ENCODE measurements around the gene PRSS56. TPM values are rescaled to one million over a fixed set of nuclear protein-coding genes. Genes with fewer than 3 reads are reported as not detected.

PRSS56 gene
- total and polyA plus RNA-seq, 2 of the 8 experiments (the other 6 are each of a cell fraction or from before 2014, with no cell fraction given): 0.03 TPM; not detected in 1

DNA sequence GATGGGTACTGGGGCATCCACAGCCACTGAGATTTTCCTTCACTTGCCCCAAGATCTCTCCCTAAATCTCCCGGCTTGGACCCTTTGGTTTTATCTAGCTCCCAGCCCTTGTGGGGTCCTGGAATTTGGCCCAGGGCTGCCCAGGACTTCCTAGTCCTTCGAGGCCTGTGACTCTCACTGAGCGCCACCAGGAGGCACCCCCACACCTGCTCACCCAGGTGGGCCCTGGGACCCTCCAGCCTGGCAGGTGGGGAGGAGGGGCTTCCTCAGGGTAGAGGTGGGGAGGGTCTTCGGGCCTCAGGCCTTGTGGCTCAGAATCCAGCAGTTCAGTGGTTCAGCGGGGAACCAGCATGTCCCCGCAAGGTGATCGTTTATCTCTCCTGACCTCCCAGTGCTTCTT is 11.9 kb upstream of the PRSS56 start:
- Histone ChIP-seq H3K79me2 (ENCODE audit: control insufficient read depth in 1 of 2, insufficient read depth in 2 of 2, low read length in 2 of 2) (no peaks in the 10 kb centered on the region), H3K4me3 (ENCODE audit: extremely low read depth in 1 of 4, insufficient read depth in 2 of 4, low read depth in 3 of 4, low read length in 4 of 4) (no peak overlapping the region), H2BK120ac (replicated peaks; ENCODE audit: low read depth, low read length) (no peak overlapping the region), H3K9ac (replicated peaks in 1 of 4; ENCODE audit: extremely low read depth in 1 of 4, low read depth in 3 of 4, low read length in 3 of 4) (no peak overlapping the region; a peak in 1 of 7 replicates), H3K27ac (ENCODE audit: low read depth, low read length) (no peak overlapping the region), H2AFZ (ENCODE audit: low read length) (no peak overlapping the region), H2BK5ac (ENCODE audit: low read depth, low read length) (no peak overlapping the region), H2AK5ac (ENCODE audit: low read depth, low read length) (no peak overlapping the region; the same call in 1 of the 2 replicates), H4K8ac (ENCODE audit: extremely low read depth, insufficient read depth, low read length) (no peak overlapping the region), H2BK12ac (ENCODE audit: low read depth, low read length) (no peak overlapping the region), H3K4me2 (ENCODE audit: insufficient read depth in 1 of 2, low read depth in 2 of 2, low read length in 2 of 2) (no peak overlapping the region), H4K20me1 (replicated peaks in 1 of 2; ENCODE audit: control insufficient read depth in 1 of 2, insufficient read depth in 2 of 2, low read length in 2 of 2) (peaks cover 0 to 2% of the 10 kb centered on the region in 2 experiments), H2BK20ac (ENCODE audit: low read length) (no peak overlapping the region), H3K23me2 (ENCODE audit: low read depth, low read length) (peaks cover 7% of the 10 kb centered on the region; the same call in 1 of the 2 replicates), H3K18ac (ENCODE audit: extremely low read depth, low read length) (no peak overlapping the region), H3K36me3 (ENCODE audit: control insufficient read depth in 2 of 4, insufficient read depth in 4 of 4, low read length in 3 of 4) (no peaks in the 10 kb centered on the region), H3K56ac (replicated peaks; ENCODE audit: insufficient read length, low read depth, low read length) (no peak overlapping the region), H3K9me3 (ENCODE audit: insufficient read depth in 2 of 2, low read depth in 1 of 2, low read length in 1 of 2) (no peaks in the 10 kb centered on the region), H3K23ac (ENCODE audit: insufficient read length) (no peak overlapping the region), H3K79me1 (ENCODE audit: low read depth, low read length) (no peaks in the 10 kb centered on the region), H4K91ac (replicated peaks; ENCODE audit: insufficient read length, low read length) (no peak overlapping the region), H4K5ac (ENCODE audit: insufficient read length, low read depth, low read length) (no peak overlapping the region), H3K27me3 (replicated peaks in 1 of 4; ENCODE audit: control insufficient read depth in 3 of 4, extremely low read depth in 1 of 4, insufficient read depth in 3 of 4, low read length in 3 of 4) (peaks cover 15 to 34% (median 32%) of the 10 kb centered on the region in 4 experiments), H3K4ac (replicated peaks; ENCODE audit: insufficient read length, low read depth, low read length) (no peak overlapping the region), H2BK15ac (ENCODE audit: low read length) (0 out of 2 replicates have a peak overlapping the region, but pooled peaks have one; percentile 72), H3K4me1 (replicated peaks in 1 of 4; ENCODE audit: control insufficient read depth in 3 of 4, insufficient read depth in 4 of 4, low read length in 3 of 4) (peaks cover 0 to 19% (median 12%) of the 10 kb centered on the region in 4 experiments; a peak in 6 of 7 replicates), H3K14ac (ENCODE audit: insufficient read length) (no peak overlapping the region)
- POLR2A ChIA-PET (ENCODE audit: partially characterized antibody): interaction anchor here (0.9 to 1.7 kb wide), 4 partner anchors 12 to 42 kb away, joined by 3 to 5 read pairs (median 3); partner anchors contain the start of genes EIF4E2, PRSS56 and TIGD1
- CTCF ChIA-PET (ENCODE audit: partially characterized antibody): interaction anchor here (0.6 to 10.8 kb wide), 14 partner anchors 8 to 174 kb away, joined by 3 to 176 read pairs (median 4); partner anchors contain the start of genes CHRND and PRSS56
- TF ChIP-seq TCF12 (IDR thresholded peaks at IDR 0.05; ENCODE audit: low read depth, low read length): 0 out of 2 replicates have a peak, but pooled peaks have one; percentile 13
- no peak for TF ChIP-seq CREB1 (IDR thresholded peaks at IDR 0.05)
- TF ChIP-seq CHD2 (IDR thresholded peaks at IDR 0.05; ENCODE audit: low read length): no peak
- TF ChIP-seq CEBPB (IDR thresholded peaks at IDR 0.05; ENCODE audit: low read depth, low read length): no peak
- TF ChIP-seq, protein P1, sequence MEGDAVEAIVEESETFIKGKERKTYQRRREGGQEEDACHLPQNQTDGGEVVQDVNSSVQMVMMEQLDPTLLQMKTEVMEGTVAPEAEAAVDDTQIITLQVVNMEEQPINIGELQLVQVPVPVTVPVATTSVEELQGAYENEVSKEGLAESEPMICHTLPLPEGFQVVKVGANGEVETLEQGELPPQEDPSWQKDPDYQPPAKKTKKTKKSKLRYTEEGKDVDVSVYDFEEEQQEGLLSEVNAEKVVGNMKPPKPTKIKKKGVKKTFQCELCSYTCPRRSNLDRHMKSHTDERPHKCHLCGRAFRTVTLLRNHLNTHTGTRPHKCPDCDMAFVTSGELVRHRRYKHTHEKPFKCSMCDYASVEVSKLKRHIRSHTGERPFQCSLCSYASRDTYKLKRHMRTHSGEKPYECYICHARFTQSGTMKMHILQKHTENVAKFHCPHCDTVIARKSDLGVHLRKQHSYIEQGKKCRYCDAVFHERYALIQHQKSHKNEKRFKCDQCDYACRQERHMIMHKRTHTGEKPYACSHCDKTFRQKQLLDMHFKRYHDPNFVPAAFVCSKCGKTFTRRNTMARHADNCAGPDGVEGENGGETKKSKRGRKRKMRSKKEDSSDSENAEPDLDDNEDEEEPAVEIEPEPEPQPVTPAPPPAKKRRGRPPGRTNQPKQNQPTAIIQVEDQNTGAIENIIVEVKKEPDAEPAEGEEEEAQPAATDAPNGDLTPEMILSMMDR (IDR thresholded peaks at IDR 0.05; ENCODE audit: control extremely low read depth in 1 of 3, insufficient read depth in 1 of 3, low read depth in 1 of 3, low read length in 3 of 3): peak in 2 of 3 experiments; percentile 57 to 58; a peak in 3 of 4 replicates
- TF ChIP-seq PHF8 (conservative IDR thresholded peaks at IDR 0.05; ENCODE audit: low read depth, low read length): no peak
- no peak for TF ChIP-seq POLR2AphosphoS5 (IDR thresholded peaks at IDR 0.05; ENCODE audit: low read depth, low read length)
- TF ChIP-seq RAD21 (IDR thresholded peaks at IDR 0.05 in 1 of 2, conservative IDR thresholded peaks at IDR 0.05 in 1 of 2; ENCODE audit: low read depth in 2 of 2, low read length in 2 of 2): peak; percentile 33 to 63
- no peak for TF ChIP-seq GTF2F1 (IDR thresholded peaks at IDR 0.05; ENCODE audit: borderline replicate concordance, low read depth, low read length)
- TF ChIP-seq SIN3A (conservative IDR thresholded peaks at IDR 0.05 in 1 of 2, IDR thresholded peaks at IDR 0.05 in 1 of 2; ENCODE audit: low read depth in 1 of 2, low read length in 2 of 2): no peak
- FAIRE-seq: no peak
- DNase-seq (ENCODE audit: low read depth in 1 of 2, low spot score in 2 of 2): no peak
- 81% methylated on average over 6 of the region's 7 CpGs; no CpG with 5 or more reads in 1 of the 2 experiments for WGBS, 2 experiments (ENCODE audit: extremely low coverage in 1 of 2, insufficient coverage in 1 of 2, insufficient read length in 1 of 2, insufficient replicate concordance in 2 of 2, low coverage in 1 of 2, low lambda C conversion rate in 2 of 2, missing lambda C conversion rate in 1 of 2)

Data from H1 (cell line).